Colonic mucosa (tissue), 4 donors: ENCODE data around the gene USP37. TPM values are rescaled to one million over a fixed set of nuclear protein-coding genes. Genes with fewer than 3 reads are reported as not detected.

Experiments
- DNase-seq: peaks from one replicate; pipeline ENCODE4 v3.0.0-alpha.2; 2020
- H3K27ac ChIP-seq: fragments of 200-600 bp; one replicate; pipeline ENCODE4 v1.8.0; 2021
- H3K27me3 ChIP-seq: fragments of 200-600 bp; one replicate; pipeline ENCODE4 v1.8.0; 2021
- H3K36me3 ChIP-seq: fragments of 200-600 bp; one replicate; pipeline ENCODE4 v1.8.0; 2021
- H3K4me1 ChIP-seq: fragments of 200-600 bp; one replicate; pipeline ENCODE4 v1.8.0; 2021; ENCODE audit warnings: mild to moderate bottlenecking
- H3K4me3 ChIP-seq: fragments of 200-600 bp; one replicate; pipeline ENCODE4 v1.8.0; 2021
- H3K9ac ChIP-seq, 2 donors: one replicate each; pipeline ENCODE4 v1.7.0; 2013; ENCODE audit warnings: control low read depth in 2 of 2, low read depth in 2 of 2, low read length in 2 of 2
- H3K9me3 ChIP-seq: fragments of 200-600 bp; one replicate; pipeline ENCODE4 v1.8.0; 2021
- intact Hi-C: fragments of 100-400 bp; cut with DNase I; formaldehyde crosslinking; loops from one replicate; pipeline ENCODE4 v1.14.1; 2022
- total RNA-seq, 2 donors: library from RNA; stranded (reverse); fragmentation: NEBNext Ultra II Directional in 1 of 2; extraction: Animal tissue kit (Norgen Biotek cat#: 25700) in 1 of 2; gene quantifications; one replicate each; pipeline ENCODE4 v1.2.1, GENCODE V29; 2021
- TF ChIP-seq, protein P1 (sequence below): fragments of 200-600 bp; IDR thresholded peaks from one replicate; pipeline ENCODE4 v1.8.0; 2022; ENCODE audit warnings: antibody characterized with exemption, mild to moderate bottlenecking
- donor health status: healthy.
- donor health status: DM: no; HTN: no; CAD: no.
- donor health status: DM: no; HTN: no; CAD: no.

USP37 gene
- total RNA-seq, 2 donors from 2014 or later: 13.1 to 13.4 TPM

DNA sequence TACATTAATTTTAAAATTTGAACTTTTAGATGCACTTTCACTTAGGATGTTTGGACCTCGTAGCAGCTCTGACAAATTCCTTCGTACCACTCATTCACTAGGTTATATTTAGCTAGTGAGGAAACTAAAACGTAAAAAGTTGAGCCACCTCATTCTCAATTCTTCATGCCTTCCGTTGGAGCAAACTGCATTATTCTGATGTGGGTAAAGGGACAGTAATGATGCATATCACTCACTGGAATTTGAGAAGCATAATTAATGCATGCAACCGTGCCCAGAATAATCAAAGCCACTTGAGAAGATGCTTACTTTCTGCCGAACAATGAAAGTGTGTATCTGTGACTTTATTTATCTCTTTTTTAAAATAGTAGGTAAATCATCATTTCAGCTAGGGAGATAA is 2.7 kb upstream of the USP37 start:
- Histone ChIP-seq H3K4me3 (no peak overlapping the region), H3K9ac (no peak overlapping the region), H3K27ac (no peak overlapping the region), H3K36me3 (no peaks in the 10 kb centered on the region), H3K27me3 (no peaks in the 10 kb centered on the region), H3K4me1 (peaks cover 3% of the 10 kb centered on the region), H3K9me3 (no peaks in the 10 kb centered on the region)
- no peak for DNase-seq
- intact Hi-C loops: no loop called here
- TF ChIP-seq, protein P1, sequence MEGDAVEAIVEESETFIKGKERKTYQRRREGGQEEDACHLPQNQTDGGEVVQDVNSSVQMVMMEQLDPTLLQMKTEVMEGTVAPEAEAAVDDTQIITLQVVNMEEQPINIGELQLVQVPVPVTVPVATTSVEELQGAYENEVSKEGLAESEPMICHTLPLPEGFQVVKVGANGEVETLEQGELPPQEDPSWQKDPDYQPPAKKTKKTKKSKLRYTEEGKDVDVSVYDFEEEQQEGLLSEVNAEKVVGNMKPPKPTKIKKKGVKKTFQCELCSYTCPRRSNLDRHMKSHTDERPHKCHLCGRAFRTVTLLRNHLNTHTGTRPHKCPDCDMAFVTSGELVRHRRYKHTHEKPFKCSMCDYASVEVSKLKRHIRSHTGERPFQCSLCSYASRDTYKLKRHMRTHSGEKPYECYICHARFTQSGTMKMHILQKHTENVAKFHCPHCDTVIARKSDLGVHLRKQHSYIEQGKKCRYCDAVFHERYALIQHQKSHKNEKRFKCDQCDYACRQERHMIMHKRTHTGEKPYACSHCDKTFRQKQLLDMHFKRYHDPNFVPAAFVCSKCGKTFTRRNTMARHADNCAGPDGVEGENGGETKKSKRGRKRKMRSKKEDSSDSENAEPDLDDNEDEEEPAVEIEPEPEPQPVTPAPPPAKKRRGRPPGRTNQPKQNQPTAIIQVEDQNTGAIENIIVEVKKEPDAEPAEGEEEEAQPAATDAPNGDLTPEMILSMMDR: no peak

DNA sequence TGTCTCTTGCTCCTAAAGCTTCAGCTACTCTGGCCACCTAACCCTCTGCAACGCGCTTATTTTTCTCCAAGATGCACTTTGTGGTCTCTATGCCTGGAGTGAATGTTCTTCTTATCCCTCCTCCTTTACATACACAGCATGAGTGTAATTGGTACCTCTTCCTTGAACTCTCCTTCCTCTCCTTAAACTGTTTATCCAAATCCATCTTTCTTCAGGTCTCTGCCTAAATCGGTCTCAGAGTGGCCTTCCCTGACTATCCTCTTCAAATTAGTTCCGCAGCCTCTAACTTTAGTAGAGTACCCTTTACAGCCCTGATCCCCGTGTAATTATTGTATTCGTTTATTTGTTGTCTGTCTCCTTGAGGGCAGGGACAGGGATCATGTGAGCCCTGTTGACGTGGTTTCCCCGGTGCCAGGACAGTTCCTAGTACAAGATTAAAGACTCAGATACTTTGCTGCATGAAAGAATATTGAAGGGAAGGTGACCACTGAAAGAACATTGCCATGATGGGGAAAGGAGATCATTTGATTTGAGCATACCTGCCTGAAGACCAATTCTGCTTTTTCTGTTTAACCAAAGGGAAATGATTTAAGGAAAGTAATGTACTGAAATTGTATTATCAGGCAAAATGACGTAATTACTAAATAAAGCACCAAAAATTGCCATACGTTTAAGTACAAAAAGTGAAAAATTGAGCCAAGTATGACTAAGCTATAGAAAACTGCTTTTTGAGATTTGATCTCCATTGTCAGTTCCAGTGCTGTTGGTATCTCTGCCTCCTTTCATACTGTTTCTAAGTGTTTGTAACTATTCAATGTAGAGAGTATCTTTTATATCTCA is 1.7 kb upstream of the USP37 start:
- TF ChIP-seq, protein P1: no peak
- peaks cover 3% of the 10 kb centered on the region for H3K4me1 ChIP-seq

DNA sequence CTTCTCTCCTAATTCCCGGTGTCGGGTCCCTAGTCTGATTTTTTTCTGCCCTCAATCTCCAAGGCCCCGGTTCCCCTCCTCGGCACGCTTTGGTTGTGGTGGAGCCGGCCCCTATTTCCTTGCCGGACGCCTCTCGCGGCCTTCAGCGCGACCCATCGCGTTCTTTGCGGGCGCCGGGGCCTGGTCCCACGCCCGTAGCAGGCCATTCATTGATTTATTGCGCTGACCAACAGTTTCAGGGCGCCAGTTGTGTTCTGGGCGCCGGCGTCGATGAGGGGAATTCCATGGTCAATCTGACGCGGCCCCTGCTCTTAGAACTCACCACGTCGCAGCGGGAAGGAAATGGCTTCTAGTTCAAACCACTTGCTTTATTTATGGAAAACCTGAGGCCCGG is 884 bp upstream of the USP37 start:
- peaks cover 3% of the 10 kb centered on the region for H3K4me1 ChIP-seq
- H3K4me3 ChIP-seq: peak overlapping the region; percentile 63
- peak overlapping the region; percentile 80 to 85 for H3K9ac ChIP-seq
- peak overlapping the region; percentile 79 for H3K27ac ChIP-seq
- no peaks in the 10 kb centered on the region for H3K36me3 ChIP-seq
- intact Hi-C loops: no loop called here
- no peaks in the 10 kb centered on the region for H3K9me3 ChIP-seq
- DNase-seq: peak; percentile 45
- H3K27me3 ChIP-seq: no peaks in the 10 kb centered on the region
- TF ChIP-seq, protein P1: no peak

More for the DNA sequence above, 1.7 kb upstream of the USP37 start:
- H3K4me3 ChIP-seq: peak overlapping the region; percentile 63
- no peaks in the 10 kb centered on the region for H3K27me3 ChIP-seq
- intact Hi-C loops: no loop called here
- no peaks in the 10 kb centered on the region for H3K36me3 ChIP-seq
- peak; percentile 29 for DNase-seq
- H3K9ac ChIP-seq: peak overlapping the region; percentile 80 to 85
- no peaks in the 10 kb centered on the region for H3K9me3 ChIP-seq
- peak overlapping the region; percentile 79 for H3K27ac ChIP-seq

DNA sequence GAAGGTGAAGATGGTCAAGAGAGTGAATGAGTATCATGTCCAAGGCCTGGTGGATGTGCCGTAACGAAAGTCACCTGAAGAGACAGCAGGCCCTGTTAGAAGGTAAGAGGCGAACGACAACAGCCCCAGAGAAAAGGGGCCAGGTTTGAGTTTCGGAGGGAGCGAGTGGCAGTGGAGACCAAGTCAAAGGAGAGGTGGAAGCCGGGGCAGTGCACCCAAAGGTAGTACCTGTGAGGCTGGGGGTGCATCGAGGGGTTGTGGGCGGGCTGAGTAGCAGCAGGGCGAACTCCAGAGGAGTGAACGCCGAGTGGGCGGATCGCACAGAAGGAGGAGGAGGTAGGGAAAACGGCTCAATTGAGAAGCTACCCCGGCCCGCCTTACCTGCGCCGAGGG is 358 bp downstream of the USP37 start:
- Histone ChIP-seq H3K4me1 (peaks cover 3% of the 10 kb centered on the region), H3K27me3 (no peaks in the 10 kb centered on the region), H3K27ac (peak overlapping the region; percentile 79), H3K4me3 (peak overlapping the region; percentile 63), H3K36me3 (no peaks in the 10 kb centered on the region), H3K9me3 (no peaks in the 10 kb centered on the region), H3K9ac (peak overlapping the region; percentile 79 to 90)
- intact Hi-C loops: no loop called here
- TF ChIP-seq, protein P1: no peak
- DNase-seq: no peak

DNA sequence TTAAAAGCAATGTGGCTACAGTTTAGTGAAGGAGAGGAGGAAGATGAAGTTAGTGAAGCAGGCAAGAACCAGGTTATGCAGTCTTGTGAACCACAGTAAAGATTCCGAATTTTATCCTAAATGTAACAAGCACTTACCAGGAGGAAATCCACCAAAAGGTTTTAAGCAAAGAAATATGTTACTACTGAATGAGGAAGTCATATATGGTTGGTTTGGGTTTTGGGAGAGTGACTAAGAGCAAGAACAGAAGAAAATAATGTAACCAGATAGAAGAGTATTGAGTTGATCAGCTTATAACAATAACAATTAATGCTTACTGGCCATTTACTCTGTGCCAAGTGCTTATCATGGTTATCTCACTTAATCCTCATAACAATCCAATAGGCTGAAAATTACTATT is 1.9 kb downstream of the USP37 start:
- no peak for DNase-seq
- H3K27me3 ChIP-seq: no peaks in the 10 kb centered on the region
- no peak overlapping the region for H3K9ac ChIP-seq
- H3K36me3 ChIP-seq: no peaks in the 10 kb centered on the region
- H3K9me3 ChIP-seq: no peaks in the 10 kb centered on the region
- no peak overlapping the region for H3K27ac ChIP-seq
- intact Hi-C loops: no loop called here
- TF ChIP-seq, protein P1: no peak
- H3K4me1 ChIP-seq: peaks cover 3% of the 10 kb centered on the region
- no peak overlapping the region for H3K4me3 ChIP-seq
